Measurements from ENCODE around the gene CCDC177.

CCDC177 gene

DNA sequence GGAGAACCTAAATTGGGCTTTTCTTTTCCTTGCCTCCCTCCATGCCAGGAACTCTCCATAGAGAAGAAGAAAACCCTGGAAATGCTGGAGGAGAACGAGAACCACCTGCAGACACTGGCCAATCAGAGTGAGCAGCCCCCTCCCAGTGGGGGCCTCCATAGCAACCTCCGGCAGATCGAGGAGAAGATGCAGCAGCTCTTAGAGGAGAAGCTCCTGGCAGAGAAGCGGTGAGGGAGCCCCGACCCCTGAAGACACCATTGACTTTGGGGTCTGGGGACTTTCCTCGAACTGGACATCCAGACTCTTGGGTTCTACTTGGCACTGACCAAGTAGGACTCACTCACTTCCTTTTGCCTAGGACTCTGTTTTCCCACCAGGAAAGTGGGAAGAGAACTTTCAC is 48.8 kb downstream of the CCDC177 start:
- no peaks in the 10 kb centered on the region for H3K36me3 ChIP-seq (ENCODE audit: insufficient read depth, low read length)
- no peaks in the 10 kb centered on the region for H3K79me2 ChIP-seq (ENCODE audit: insufficient read depth, low read length)
- no peak overlapping the region for H3K4me2 ChIP-seq (ENCODE audit: low read length)
- H3K9ac ChIP-seq (ENCODE audit: low read length), result no peak overlapping the region
- no peak overlapping the region for H3K4me3 ChIP-seq (ENCODE audit: low read depth, low read length, poor library complexity, severe bottlenecking)
- no peaks in the 10 kb centered on the region; the same call in 1 of the 2 replicates for H3K27me3 ChIP-seq (ENCODE audit: insufficient read depth, low read length)
- H3F3A ChIP-seq (ENCODE audit: insufficient read depth, low read length), result no peaks in the 10 kb centered on the region
- no peaks in the 10 kb centered on the region for H3K4me1 ChIP-seq (ENCODE audit: insufficient read depth, low read length, severe bottlenecking)
- no peak overlapping the region for H2AFZ ChIP-seq (ENCODE audit: low read length)
- no peak for TF ChIP-seq EZH2 (IDR thresholded peaks at IDR 0.05; ENCODE audit: borderline replicate concordance, low read length)
- no peak for TF ChIP-seq CTCF (IDR thresholded peaks at IDR 0.05; ENCODE audit: low read length)
- no peaks in the 10 kb centered on the region for H3K9me2 ChIP-seq (ENCODE audit: low read depth, low read length)
- H4K20me1 ChIP-seq (ENCODE audit: insufficient read depth, low read length), result no peaks in the 10 kb centered on the region
- no peaks in the 10 kb centered on the region for H3K9me3 ChIP-seq (ENCODE audit: low read length)
- H3K27ac ChIP-seq (ENCODE audit: low read depth, low read length, poor library complexity, severe bottlenecking), result no peak overlapping the region

DNA sequence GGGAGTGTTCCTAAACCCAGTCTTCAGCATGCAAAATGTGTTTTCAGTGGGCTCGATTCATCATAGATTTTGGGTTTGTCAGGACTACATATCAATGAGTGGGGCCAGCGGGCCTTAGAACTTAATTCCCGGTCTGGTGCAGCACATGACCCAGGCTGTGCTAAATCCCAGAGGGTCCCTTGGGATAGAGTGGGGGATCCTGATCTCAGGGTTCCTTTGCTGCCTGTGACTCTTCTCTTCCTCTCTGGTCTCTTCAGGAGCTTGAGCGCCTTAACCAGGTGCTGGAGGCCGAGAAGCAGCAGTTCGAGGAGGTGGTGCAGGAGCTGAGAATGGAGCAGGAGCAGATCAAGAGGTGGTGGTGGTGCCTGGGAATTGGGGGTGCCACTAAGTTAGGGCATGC is 52.6 kb downstream of the CCDC177 start:
- H2AFZ ChIP-seq (ENCODE audit: low read length), result no peak overlapping the region
- no peaks in the 10 kb centered on the region for H3K9me3 ChIP-seq (ENCODE audit: low read length)
- H4K20me1 ChIP-seq (ENCODE audit: insufficient read depth, low read length), result no peaks in the 10 kb centered on the region
- TF ChIP-seq CTCF (IDR thresholded peaks at IDR 0.05; ENCODE audit: low read length), result no peak
- TF ChIP-seq EZH2 (IDR thresholded peaks at IDR 0.05; ENCODE audit: borderline replicate concordance, low read length), result no peak
- no peaks in the 10 kb centered on the region; the same call in 1 of the 2 replicates for H3K27me3 ChIP-seq (ENCODE audit: insufficient read depth, low read length)
- H3K9ac ChIP-seq (ENCODE audit: low read length), result no peak overlapping the region
- H3K9me2 ChIP-seq (ENCODE audit: low read depth, low read length), result no peaks in the 10 kb centered on the region
- H3K4me3 ChIP-seq (ENCODE audit: low read depth, low read length, poor library complexity, severe bottlenecking), result no peak overlapping the region
- H3K79me2 ChIP-seq (ENCODE audit: insufficient read depth, low read length), result no peaks in the 10 kb centered on the region
- H3K4me1 ChIP-seq (ENCODE audit: insufficient read depth, low read length, severe bottlenecking), result no peaks in the 10 kb centered on the region
- no peaks in the 10 kb centered on the region for H3K36me3 ChIP-seq (ENCODE audit: insufficient read depth, low read length)
- H3F3A ChIP-seq (ENCODE audit: insufficient read depth, low read length), result no peaks in the 10 kb centered on the region
- no peak overlapping the region for H3K27ac ChIP-seq (ENCODE audit: low read depth, low read length, poor library complexity, severe bottlenecking)
- H3K4me2 ChIP-seq (ENCODE audit: low read length), result no peak overlapping the region
